HepG2 (cell line): ENCODE measurements around the gene NUDT22. TPM values are rescaled to one million over a fixed set of nuclear protein-coding genes. Genes with fewer than 3 reads are reported as not detected.

Experiments
- GTF3A ChIP-seq: sonication (generic); formaldehyde crosslinking; conservative IDR thresholded peaks from 2 replicates; pipeline ENCODE4 v1.4.0; 2020; ENCODE audit warnings: mild to moderate bottlenecking, missing genetic modification reagents
- IKZF1 ChIP-seq: fragments of 450-650 bp; IDR thresholded peaks from 2 replicates; pipeline ENCODE4 v1.7.1; 2016
- JDP2 ChIP-seq: sonication (generic); formaldehyde crosslinking; IDR thresholded peaks from 2 replicates; pipeline ENCODE4 v1.8.1; 2022; ENCODE audit warnings: missing genetic modification reagents, borderline replicate concordance
- MBD4 ChIP-seq: IDR thresholded peaks from 2 replicates; pipeline ENCODE4 v1.6.1; 2012; ENCODE audit warnings: low read length, inconsistent platforms, borderline replicate concordance
- MYPOP ChIP-seq: sonication (generic); formaldehyde crosslinking; IDR thresholded peaks from 2 replicates; pipeline ENCODE4 v1.8.1; 2023; ENCODE audit warnings: mild to moderate bottlenecking, moderate library complexity, missing genetic modification reagents
- SAP130 ChIP-seq: IDR thresholded peaks from 2 replicates; pipeline ENCODE4 v1.6.1; 2016; ENCODE audit warnings: low read depth
- TAF1 ChIP-seq: sonication (generic); formaldehyde crosslinking; IDR thresholded peaks from 2 replicates; pipeline ENCODE4 v1.4.0; 2020; ENCODE audit warnings: missing genetic modification reagents
- TCF7L2 ChIP-seq: IDR thresholded peaks from 2 replicates; pipeline ENCODE4 v1.6.1; 2011; ENCODE audit warnings: mild to moderate bottlenecking, low read depth, low read length, moderate library complexity
- ZFP90 ChIP-seq: sonication (generic); formaldehyde crosslinking; IDR thresholded peaks from 2 replicates; pipeline ENCODE4 v1.8.0; 2022; ENCODE audit warnings: missing genetic modification reagents, mild to moderate bottlenecking, inconsistent platforms, borderline replicate concordance
- ZFY ChIP-seq: sonication (generic); formaldehyde crosslinking; IDR thresholded peaks from 2 replicates; pipeline ENCODE4 v1.4.0; 2020; ENCODE audit warnings: missing genetic modification reagents
- ZMYM2 ChIP-seq: sonication (generic); formaldehyde crosslinking; IDR thresholded peaks from 2 replicates; pipeline ENCODE4 v1.8.0; 2022; ENCODE audit warnings: mild to moderate bottlenecking, missing genetic modification reagents
- ZNF281 ChIP-seq: sonication (generic); formaldehyde crosslinking; IDR thresholded peaks from 2 replicates; pipeline ENCODE4 v1.4.0; 2020; ENCODE audit warnings: missing genetic modification reagents, borderline replicate concordance
- ZNF644 ChIP-seq: IDR thresholded peaks from 2 replicates; pipeline ENCODE4 v1.6.1; 2016; ENCODE audit warnings: low read depth
- polyA plus RNA-seq, 8 experiments: library from polyadenylated mRNA; depleted of rRNA in 3 of 8; stranded (reverse) in 7 of 8; unstranded in 1 of 8; fragments of >200 nt; fragmentation: Illumina TruSeq in 4 of 8; extraction: Trizol in 4 of 8; gene quantifications; 2 replicates each; pipeline versions ENCODE4 v1.2.1 to v1.2.3, GENCODE V29; 2011 to 2016; ENCODE audit warnings: low read depth in 4 of 8, missing spikeins in 1 of 8, mixed read lengths in 1 of 8; ENCODE audit not compliant: insufficient read depth in 1 of 8
- total RNA-seq, 5 experiments: library from RNA; depleted of rRNA; stranded (reverse); fragments of >200 nt; fragmentation: Illumina TruSeq; extraction: Trizol; gene quantifications; 2 replicates each; pipeline ENCODE4 v1.2.3, GENCODE V29; 2016; ENCODE audit warnings: low read depth in 1 of 5
- TF ChIP-seq, protein P1 (sequence below): sonication (generic); formaldehyde crosslinking; IDR thresholded peaks from 2 replicates; pipeline ENCODE4 v1.5.1; 2020; ENCODE audit warnings: missing genetic modification reagents, mild to moderate bottlenecking, borderline replicate concordance
- TF ChIP-seq, protein P2 (sequence below): sonication (generic); formaldehyde crosslinking; IDR thresholded peaks from 2 replicates; pipeline ENCODE4 v1.4.0; 2020; ENCODE audit warnings: missing genetic modification reagents
- TF ChIP-seq, protein P3 (sequence below): IDR thresholded peaks from 2 replicates; pipeline ENCODE4 v1.6.1; 2016; ENCODE audit warnings: low read depth, control low read depth
- TF ChIP-seq, protein P4 (sequence below): sonication (generic); formaldehyde crosslinking; IDR thresholded peaks from 2 replicates; pipeline ENCODE4 v1.4.0; 2020; ENCODE audit warnings: mild to moderate bottlenecking, missing genetic modification reagents

Gene NUDT22
- total and polyA plus RNA-seq, 2 of the 13 experiments (the other 11 are each of a cell fraction or from before 2014, with no cell fraction given) = 33.5 to 39.8 TPM

GRCh38 chr11:64245797-64246620, 19.9 kb downstream of the NUDT22 start (continued):
- TF ChIP-seq, protein P1, sequence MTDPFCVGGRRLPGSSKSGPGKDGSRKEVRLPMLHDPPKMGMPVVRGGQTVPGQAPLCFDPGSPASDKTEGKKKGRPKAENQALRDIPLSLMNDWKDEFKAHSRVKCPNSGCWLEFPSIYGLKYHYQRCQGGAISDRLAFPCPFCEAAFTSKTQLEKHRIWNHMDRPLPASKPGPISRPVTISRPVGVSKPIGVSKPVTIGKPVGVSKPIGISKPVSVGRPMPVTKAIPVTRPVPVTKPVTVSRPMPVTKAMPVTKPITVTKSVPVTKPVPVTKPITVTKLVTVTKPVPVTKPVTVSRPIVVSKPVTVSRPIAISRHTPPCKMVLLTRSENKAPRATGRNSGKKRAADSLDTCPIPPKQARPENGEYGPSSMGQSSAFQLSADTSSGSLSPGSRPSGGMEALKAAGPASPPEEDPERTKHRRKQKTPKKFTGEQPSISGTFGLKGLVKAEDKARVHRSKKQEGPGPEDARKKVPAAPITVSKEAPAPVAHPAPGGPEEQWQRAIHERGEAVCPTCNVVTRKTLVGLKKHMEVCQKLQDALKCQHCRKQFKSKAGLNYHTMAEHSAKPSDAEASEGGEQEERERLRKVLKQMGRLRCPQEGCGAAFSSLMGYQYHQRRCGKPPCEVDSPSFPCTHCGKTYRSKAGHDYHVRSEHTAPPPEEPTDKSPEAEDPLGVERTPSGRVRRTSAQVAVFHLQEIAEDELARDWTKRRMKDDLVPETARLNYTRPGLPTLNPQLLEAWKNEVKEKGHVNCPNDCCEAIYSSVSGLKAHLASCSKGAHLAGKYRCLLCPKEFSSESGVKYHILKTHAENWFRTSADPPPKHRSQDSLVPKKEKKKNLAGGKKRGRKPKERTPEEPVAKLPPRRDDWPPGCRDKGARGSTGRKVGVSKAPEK (CRISPR knock-in tag) = no peak
- TF ChIP-seq TCF7L2 = no peak
- TF ChIP-seq TAF1 = peak; percentile 26; the same call in 1 of the 2 replicates
- peak; percentile 84 for TF ChIP-seq ZMYM2 (CRISPR knock-in tag)
- no peak for TF ChIP-seq ZFP90 (CRISPR knock-in tag)
- TF ChIP-seq ZNF644 (CRISPR knock-in tag) = no peak
- TF ChIP-seq, protein P2, sequence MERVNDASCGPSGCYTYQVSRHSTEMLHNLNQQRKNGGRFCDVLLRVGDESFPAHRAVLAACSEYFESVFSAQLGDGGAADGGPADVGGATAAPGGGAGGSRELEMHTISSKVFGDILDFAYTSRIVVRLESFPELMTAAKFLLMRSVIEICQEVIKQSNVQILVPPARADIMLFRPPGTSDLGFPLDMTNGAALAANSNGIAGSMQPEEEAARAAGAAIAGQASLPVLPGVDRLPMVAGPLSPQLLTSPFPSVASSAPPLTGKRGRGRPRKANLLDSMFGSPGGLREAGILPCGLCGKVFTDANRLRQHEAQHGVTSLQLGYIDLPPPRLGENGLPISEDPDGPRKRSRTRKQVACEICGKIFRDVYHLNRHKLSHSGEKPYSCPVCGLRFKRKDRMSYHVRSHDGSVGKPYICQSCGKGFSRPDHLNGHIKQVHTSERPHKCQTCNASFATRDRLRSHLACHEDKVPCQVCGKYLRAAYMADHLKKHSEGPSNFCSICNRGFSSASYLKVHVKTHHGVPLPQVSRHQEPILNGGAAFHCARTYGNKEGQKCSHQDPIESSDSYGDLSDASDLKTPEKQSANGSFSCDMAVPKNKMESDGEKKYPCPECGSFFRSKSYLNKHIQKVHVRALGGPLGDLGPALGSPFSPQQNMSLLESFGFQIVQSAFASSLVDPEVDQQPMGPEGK (CRISPR knock-in tag) = peak; percentile 10
- TF ChIP-seq IKZF1 = no peak
- TF ChIP-seq ZFY (CRISPR knock-in tag) = no peak; the same call in 1 of the 2 replicates
- TF ChIP-seq JDP2 (CRISPR knock-in tag) = no peak
- TF ChIP-seq GTF3A (CRISPR knock-in tag) = no peak
- TF ChIP-seq SAP130 = peak; percentile 15
- peak; percentile 8; the same call in 1 of the 2 replicates for TF ChIP-seq ZNF281 (CRISPR knock-in tag)
- TF ChIP-seq, protein P3, sequence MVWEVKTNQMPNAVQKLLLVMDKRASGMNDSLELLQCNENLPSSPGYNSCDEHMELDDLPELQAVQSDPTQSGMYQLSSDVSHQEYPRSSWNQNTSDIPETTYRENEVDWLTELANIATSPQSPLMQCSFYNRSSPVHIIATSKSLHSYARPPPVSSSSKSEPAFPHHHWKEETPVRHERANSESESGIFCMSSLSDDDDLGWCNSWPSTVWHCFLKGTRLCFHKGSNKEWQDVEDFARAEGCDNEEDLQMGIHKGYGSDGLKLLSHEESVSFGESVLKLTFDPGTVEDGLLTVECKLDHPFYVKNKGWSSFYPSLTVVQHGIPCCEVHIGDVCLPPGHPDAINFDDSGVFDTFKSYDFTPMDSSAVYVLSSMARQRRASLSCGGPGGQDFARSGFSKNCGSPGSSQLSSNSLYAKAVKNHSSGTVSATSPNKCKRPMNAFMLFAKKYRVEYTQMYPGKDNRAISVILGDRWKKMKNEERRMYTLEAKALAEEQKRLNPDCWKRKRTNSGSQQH (CRISPR knock-in tag) = peak; percentile 52; the same call in 1 of the 2 replicates
- TF ChIP-seq MBD4 = no peak
- TF ChIP-seq MYPOP (CRISPR knock-in tag) = no peak
- TF ChIP-seq, protein P4, sequence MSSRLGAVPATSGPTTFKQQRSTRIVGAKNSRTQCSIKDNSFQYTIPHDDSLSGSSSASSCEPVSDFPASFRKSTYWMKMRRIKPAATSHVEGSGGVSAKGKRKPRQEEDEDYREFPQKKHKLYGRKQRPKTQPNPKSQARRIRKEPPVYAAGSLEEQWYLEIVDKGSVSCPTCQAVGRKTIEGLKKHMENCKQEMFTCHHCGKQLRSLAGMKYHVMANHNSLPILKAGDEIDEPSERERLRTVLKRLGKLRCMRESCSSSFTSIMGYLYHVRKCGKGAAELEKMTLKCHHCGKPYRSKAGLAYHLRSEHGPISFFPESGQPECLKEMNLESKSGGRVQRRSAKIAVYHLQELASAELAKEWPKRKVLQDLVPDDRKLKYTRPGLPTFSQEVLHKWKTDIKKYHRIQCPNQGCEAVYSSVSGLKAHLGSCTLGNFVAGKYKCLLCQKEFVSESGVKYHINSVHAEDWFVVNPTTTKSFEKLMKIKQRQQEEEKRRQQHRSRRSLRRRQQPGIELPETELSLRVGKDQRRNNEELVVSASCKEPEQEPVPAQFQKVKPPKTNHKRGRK (CRISPR knock-in tag) = no peak
